SKM-1 (cell line): Measurements from ENCODE around the gene RCOR1.
"Not testable (repeated sequence)": the region's sequence is repeated elsewhere in the genome, so short reads cannot be mapped to it uniquely, and the experiment has no call there.

Experiments used
- DNase-seq: peaks from one replicate; lab custom pipeline; 2025; ENCODE audit not compliant: unreplicated experiment; lab: John Stamatoyannopoulos, UW

RCOR1 gene

DNA sequence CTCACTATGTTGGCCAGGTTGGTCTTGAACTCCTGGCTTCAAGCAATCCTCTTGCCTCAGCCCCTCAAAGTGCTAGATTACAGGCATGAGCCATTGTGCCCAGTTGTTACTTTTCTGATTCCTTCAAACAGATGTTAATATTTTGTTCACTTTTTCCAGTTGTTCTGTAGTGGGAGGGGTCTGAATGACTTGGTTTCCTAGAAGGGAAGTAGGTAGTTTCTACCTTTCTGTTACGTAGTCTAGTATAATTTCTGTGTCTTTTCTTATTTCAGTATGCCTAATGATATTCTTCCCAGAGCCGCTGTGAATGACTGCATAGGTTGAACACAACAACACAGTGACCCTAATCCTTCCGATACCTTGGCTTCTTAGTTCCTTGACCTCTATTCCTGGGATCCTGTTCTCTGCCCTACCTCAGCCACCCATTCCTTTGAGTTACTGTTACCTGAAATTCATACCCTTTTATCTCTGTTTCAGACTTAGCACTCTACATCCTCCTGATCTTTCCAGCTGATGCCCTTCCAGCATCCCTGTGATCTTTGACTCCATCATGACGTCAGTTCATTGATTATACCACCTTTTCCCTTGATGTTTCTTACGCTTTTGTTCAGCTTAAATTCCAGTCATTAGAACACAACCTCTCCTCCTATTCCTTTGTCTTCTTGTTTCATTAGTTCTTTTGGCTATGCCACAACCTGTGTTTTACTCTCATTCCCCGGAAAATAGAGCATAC lies 33.3 kb downstream of the RCOR1 start:
- DNase-seq, result no peak

DNA sequence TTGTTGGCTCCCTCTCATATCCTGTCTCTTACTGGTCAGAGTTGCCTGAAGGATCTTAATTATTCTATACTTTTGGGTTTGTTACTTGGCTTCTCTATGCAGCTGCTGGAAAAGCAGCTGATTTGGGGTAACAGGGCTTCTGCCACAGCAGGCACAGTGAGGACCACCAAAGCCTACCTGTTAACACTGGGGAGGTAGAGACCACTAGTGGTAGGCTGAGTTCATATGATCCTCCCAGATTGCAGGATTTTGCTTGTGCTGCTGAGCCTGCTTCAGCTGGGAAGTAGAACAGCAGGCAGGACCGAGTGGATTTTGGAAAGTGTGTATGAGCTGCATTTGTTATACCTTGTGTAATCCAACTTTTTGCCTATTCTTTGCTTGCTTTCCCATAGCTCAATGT lies 34.1 kb downstream of the RCOR1 start:
- no peak for DNase-seq

DNA sequence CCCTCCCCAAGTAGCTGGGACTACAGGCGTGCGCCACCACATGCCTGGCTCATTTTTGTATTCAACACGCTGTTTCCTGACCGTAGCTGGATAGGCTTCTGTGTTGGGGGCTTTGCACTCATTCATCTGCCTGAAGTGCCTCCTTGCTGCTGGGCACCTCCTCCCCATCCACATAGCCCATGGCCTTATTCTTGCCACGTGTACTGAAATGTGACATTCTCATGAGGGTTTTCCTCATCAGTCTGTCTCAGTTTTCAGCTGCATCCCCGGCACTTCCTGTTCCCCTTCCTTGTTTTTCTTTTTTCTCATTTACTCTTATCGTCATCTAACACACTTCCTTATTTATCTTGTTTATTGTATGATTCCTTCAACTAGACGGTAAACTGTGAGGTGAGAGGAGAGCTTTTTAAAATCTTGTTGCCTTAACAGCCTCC lies 36.6 kb downstream of the RCOR1 start:
- DNase-seq, result no peak

DNA sequence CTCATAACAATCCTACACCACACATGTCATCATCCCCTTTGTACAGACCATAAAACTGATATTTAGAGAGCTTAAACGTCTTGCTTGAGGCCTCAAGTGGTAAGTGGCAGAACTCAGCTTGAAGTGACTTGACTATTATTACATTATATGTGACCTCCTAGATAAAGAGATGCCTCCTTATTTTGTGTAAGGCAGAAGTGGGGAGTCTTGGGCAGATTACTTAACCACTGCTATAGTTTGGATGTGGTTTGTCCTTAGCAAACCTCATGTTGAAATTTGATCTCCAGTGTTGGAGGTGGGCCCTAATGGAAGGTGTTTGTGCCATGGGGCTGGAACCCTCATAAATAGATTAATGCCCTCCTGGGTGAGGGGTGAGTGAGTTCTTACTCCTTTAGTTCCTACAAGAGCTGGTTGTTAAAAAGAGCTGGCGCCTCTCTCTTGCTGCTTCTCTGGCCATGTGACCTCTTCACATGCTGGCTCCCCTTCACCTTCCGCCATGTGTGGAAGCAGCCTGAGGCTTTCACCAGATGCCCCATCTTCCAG lies 37.4 kb downstream of the RCOR1 start:
- no peak for DNase-seq

DNA sequence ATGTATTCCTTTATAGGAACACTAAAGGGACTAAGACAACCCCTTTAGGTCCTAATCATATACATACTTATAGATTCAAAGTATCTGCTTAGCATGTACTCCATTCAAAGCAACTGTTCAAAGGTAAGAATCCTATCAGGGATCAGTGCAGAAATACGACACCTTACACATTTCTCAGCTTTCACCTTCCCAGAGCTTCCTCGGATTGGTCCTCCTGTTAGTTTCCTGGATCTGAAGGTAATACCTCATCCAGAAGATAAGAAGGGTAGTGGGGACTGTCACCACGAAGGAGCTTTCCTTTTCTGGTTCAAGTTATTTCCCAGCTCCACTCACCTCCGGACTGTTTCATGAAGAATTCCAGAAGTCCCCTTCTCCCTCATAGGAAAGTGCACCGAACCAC lies 38.0 kb downstream of the RCOR1 start:
- no peak for DNase-seq

DNA sequence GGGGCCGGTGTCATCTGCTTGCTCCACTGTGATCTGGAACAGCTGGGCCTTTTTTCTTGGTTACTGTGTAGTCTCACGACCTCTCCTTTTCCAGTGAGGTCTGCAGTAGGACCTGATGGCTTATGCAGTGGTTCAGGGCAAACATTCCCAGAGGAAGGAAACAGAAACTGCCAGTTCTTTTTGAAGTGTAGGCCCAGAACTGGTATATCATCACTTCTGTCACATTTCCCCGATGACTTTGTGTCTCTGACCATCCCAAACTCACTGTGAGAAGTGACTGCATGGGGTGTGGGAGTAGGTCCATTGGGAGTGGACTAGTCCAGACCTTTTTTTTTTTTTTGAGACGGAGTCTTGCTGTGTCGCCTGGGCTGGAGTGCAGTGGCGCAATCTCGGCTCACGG lies 38.4 kb downstream of the RCOR1 start:
- no peak for DNase-seq

DNA sequence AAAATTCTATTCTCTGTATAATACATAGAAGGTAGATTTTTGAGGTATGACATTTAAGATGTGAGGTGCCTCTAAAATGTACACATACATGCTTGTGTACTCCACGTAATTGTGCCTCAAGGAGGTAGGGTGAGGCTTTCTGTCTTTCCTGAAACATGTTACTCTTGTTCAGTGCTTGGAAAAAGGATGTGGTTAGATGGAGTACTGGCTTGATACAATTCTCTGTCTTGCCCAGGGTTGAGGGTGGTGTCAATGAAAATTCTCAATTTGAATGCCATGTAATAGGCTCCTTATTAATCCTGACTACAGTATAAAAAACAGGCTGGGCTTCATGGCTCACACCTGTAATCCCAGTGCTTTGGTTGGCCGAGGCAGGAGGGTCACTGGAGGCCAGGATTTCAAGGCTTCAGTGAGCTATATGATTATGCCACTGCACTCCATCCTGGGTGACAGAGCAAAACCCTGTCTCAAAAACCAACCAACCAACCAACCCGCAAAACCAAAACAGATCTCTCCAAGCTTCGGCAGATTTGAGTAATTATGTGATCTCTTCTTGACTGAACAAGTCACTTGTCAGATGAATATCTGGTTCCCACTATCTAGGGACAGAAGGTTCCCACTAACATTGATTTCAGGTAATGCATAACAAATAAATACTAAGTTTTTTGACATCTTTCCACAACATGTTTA lies 41.6 kb downstream of the RCOR1 start:
- no peak for DNase-seq

DNA sequence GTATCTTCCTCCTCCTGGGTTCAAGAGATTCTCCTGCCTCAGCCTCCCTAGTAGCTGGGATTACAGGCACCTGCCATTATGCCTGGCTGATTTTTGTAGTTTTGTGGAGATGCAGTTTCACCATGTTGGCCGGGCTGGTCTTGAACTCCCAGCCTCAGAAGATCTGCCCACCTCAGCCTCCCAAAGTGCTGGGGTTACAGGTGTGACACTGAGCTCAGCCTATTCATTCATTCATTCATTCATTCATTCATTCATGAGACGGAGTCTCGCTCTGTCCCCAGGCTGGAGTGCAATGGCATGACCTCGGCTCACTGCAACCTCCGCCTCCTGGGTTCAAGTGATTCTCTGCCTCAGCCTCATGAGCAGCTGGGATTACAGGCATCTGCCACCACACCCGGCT lies 47.2 kb downstream of the RCOR1 start:
- not testable (repeated sequence) for DNase-seq

DNA sequence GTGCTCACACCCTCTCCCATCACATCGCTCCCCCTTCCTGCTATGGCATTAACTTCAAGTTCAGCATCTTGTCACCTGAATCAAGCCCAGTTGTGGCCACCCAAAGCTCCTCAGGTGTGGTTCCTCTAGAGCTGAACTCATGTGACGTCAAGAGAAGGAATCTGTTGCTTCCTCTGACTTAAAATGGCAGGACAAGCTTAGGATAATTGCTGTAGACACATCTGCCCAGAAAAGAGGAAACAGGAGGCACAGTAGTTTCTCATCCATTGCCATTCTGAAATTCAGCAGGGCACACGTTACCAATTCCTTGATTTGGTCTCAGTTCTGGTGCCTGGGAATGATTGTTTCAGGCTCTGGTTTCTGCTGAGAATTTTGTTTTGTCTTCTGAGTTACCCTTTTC lies 52.1 kb downstream of the RCOR1 start:
- DNase-seq, result peak; percentile 2

DNA sequence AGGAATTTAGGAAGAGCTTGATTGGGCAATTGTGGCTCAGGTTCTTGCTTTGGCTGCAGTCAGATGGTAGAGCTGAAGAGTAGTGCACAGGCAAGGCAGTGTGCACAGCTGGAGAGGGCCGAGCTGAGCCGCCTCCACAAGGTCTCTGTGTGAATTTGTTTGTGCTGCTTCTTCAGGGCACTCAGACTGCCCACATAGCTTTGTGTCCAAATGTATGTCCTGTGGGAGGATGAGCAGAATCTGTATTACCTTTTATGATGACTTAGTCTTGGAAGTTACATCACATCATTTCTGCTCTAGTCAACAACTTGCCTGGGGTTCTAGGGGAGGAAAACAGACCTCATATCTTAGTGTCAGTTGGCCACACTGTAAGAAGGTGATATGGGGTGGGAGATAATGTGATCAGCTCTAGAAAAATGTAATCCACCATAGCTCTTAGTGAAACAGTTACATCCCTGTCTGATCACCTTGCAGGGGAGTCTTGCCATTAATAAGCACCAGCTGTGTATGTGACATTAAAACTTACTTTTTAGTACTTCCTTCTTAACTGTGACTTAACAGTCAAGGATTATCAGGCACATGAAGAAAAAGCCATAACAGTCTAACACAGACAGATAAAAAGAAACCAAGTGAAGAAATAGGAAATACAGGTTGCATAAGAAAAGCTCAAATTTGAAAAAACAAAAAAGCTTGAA lies 53.4 kb downstream of the RCOR1 start:
- DNase-seq, result peak; percentile 1

DNA sequence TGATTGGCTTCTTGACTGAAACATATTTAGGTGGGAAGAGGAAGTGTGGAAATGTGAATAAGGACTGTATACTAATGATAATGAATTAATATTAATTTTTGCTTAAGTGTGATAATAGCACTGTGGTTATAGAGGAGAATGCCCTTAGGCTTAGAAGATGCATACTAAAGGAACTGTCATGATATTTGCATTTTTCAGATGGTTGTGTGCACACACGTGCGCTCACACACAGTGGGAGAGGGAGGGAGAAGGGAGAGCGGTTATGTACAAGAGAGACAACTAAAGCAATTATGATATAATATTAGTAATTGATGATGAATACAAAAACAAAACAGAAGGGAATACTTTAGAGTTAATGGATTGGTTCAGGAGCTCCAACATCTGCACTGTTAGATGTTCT lies 54.2 kb downstream of the RCOR1 start:
- DNase-seq, result no peak

DNA sequence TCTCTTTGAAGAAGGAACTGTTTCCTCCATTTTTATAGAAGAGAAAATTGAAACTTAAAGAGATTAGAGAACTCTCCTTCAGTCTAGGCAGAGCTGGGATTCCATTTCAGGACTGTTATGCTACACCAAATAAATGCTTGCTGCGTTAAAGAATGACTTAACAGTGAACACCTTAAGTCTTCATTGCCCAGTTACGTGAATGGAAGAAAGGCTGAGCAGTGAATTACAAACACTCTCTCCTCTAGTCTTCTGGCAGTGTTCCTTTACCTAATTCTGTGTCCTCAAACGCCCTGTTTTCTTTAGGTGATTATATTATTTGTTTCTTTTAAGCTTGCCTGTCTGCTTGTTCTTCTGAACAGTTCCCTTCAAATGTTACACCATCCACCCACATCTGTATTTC lies 59.7 kb downstream of the RCOR1 start:
- no peak for DNase-seq

DNA sequence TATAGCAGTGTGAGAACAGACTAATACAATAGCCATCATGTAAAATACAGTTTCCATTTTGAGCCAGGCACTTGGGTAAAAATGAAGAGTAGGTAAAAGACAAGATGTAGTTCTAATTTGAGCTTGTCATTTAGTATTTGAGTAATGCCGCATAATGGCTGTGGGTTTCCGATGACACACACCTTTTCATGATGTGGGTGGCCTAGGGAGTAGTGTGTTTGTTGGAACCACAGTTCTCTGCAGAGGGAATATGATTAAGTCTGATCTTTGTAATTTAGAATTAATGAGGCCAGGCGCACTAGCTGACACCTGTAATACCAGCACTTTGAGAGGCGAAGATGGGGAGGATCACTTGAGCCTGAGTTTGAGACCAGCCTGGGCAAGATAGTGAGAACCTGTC lies 61.8 kb downstream of the RCOR1 start:
- DNase-seq, result no peak

DNA sequence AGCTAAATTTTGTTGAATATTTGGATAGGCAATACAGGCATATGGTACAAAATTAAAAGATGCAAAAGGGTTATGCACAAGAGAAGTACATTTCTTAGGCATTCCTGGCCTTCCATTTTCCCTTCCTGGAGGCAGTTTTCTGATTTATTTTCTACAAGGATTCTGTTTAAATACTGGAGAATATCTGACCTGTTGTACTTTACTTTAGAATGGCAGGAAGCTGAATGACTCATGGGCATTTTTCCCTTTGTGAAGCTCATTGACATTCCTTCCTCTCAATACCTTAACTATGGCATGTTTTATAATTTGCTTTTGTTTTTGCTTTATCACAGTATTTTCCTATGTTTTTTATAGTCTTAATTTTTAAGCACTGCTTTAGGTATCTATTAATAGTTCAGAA lies 62.7 kb downstream of the RCOR1 start:
- DNase-seq, result no peak

DNA sequence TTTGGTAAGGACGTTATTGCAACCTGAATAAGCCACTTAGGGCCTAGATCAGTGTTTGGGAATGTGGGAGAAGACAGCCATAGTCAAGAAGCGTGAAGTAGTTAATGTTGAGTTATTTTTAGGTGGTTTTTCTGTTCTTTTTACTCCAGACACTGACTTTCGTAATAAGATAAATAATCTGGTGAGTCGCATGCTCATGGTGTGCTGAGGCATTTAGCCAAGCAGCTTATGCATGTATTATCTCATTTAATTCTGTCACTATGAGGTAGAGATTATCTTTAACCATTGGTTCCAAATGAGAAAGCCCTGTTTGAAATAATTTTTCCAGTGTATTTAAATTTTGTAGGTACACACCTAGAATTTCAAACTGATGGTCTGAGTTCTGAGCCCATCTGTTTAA lies 67.3 kb downstream of the RCOR1 start:
- DNase-seq, result no peak

DNA sequence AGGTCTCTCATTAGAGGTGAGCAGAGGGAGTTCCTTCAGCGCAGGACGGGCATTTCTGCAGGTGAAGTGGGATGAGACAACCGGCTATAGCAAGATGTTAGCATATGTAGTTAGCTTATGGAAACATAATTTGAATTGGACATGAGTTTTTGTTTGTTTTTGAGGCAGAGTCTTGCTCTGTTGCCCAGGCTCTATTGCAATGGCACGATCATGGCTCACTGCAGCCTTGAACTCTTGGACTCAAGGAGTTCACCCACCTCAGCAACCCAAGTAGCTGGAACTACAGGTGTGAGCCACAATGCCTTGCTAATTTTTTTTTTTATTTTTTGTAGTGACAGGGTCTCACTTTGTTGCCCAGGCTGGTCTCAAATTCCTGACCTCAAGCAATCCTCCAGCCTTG lies 69.2 kb downstream of the RCOR1 start:
- no peak for DNase-seq

DNA sequence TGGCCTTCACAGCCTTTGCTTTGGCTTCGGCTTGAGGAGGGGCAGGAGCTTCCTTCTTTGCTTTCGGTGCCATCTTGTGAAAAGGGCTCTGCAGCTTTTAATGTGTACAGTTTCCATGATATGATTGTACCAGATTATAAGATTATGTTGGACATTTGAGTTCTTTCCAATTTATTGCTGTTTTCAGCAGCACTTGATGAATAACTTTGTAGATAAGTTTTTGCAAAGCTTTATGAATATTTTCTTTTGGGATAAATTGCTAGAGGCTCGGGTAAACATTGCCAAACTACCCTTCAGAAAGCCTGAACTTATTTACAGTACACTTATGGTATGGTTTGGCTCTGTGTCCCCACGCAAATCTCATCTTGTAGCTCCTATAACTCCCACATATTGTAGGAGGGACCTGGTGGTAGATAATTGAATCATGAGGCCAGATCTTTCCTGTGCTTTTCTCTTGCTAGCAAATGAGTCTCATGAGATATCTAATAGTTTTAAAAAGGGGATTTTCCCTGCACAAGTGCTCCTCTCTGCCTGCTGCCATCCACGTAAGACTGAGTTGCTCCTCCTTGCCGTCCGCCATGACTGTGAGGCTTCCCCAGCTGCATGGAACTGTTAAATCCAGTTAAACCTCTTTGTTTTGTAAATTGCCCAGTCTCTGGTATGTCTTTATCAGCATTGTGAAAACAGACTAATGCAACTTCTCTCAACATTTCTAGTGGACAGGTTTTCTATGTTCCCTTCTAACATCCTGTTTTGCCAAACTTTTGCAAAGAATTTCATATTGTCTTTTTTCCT lies 70.4 kb downstream of the RCOR1 start:
- DNase-seq, result no peak

DNA sequence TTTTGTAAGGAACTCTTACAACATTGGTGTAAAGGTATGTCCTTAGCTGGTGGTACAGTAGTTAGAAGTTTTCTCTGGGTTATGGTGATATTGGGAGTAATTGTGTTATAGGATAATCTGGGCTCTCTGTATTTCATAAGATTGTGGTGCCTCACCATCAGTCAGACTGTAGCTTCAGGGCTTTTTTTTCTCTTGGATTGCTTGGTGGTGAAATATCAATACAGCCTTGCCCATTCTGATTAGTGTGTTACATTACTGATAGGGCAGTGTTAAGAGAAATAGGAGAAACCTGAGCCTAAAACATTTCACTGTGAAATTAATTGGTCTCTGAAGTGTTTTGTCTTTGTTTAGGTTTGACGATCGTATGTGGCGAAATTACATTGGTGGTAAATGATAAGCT lies 71.0 kb downstream of the RCOR1 start:
- DNase-seq, result no peak

DNA sequence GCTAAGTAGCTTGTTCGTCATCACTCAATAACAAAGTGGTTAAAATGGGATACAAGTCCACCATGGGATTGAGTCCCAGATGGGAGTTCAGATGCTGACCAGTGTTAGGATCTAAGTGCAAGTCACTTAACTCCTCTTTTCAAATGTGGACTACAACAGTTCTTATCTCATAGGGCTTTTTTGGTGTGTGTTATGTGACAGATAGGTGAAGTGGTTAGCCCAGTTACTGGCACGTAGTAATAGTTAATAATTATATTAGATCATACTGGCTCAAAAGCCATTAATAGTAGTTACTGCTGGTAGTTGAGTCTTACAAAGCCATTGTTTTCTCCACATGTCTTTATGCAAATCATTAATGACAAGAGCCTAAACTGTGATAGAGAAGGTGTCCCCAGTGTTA lies 73.2 kb downstream of the RCOR1 start:
- no peak for DNase-seq

DNA sequence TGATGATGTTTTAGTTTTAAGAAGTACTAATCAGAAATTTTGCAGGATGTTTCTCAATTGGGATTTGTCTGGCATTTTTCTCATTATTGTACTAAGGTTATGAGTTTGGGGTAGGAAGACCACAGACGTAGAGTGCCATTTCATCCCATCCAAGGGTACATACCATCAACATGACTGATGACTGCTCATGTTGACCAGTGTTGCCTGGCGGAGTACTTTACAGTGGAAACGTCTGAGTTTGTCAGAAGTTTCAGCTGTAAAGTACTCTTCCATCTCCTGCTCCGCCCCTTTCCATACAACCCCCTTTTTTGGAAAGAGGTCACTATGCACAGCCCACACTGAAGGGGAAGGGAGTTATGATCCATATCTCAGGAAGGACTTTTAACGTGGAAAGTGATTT lies 74.2 kb downstream of the RCOR1 start:
- no peak for DNase-seq

DNA sequence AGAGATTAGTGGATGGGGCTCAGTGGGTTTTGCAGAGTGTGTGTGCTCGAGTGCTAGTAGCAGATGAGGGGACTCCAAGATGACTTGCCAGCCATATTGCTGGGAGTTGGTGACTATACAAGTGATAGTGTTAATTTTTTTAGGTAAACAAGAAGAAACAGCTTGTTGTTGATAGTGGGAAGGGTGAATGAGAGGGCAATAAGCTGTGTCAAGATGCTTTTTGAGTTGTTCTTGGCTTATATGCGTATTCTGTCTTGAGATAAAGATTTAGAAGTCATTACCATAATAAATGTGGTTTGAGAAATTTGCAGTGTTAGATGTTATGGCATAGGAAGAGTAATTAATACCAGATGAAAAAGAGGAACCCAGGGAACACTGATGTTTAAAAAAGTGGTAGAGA lies 75.3 kb downstream of the RCOR1 start:
- no peak for DNase-seq
